ENCODE data around the gene ZDHHC14. TPM values are rescaled to one million over a fixed set of nuclear protein-coding genes. Genes with fewer than 3 reads are reported as not detected.

Gene ZDHHC14
- total RNA-seq, 1 donor from 2014 or later: 14.4 TPM

DNA sequence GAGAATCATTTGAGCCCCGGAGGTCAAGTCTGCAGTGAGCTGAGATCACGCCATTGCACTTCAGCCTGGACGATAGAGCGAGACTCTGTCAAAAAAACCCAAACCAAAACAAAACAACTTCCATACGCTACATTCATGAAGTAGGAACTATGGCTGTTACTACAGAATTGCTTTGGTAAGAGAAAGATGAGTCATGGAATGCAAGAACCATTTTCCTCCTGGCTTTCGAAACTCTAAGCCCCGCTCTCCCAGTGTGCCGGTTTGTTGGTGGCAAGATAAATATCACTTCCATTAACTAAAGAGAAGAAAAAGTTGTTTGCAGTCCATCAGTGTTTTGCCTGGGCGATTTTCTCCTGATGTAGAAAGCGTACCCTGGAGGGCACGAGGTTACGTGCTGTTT lies 61.3 kb downstream of the ZDHHC14 start:
- H3K9me3 Mint-ChIP-seq: peaks cover 31% of the 10 kb centered on the region
- peaks cover 30% of the 10 kb centered on the region for H3K4me1 Mint-ChIP-seq (ENCODE audit: low read depth)
- H3K27ac Mint-ChIP-seq: no peak overlapping the region
- intact Hi-C loops (cut with micrococcal nuclease): loop anchor here (2.0 to 5.0 kb wide), 3 partner anchors 85 to 125 kb away; partner anchors contain the start of gene TMEM242
- no peak for DNase-seq (ENCODE audit: low spot score)
- H3K36me3 Mint-ChIP-seq (ENCODE audit: low read depth): peaks cover 34% of the 10 kb centered on the region
- no peak overlapping the region for H3K4me3 Mint-ChIP-seq
- H3K27me3 Mint-ChIP-seq (ENCODE audit: insufficient read depth): peaks cover 3% of the 10 kb centered on the region

DNA sequence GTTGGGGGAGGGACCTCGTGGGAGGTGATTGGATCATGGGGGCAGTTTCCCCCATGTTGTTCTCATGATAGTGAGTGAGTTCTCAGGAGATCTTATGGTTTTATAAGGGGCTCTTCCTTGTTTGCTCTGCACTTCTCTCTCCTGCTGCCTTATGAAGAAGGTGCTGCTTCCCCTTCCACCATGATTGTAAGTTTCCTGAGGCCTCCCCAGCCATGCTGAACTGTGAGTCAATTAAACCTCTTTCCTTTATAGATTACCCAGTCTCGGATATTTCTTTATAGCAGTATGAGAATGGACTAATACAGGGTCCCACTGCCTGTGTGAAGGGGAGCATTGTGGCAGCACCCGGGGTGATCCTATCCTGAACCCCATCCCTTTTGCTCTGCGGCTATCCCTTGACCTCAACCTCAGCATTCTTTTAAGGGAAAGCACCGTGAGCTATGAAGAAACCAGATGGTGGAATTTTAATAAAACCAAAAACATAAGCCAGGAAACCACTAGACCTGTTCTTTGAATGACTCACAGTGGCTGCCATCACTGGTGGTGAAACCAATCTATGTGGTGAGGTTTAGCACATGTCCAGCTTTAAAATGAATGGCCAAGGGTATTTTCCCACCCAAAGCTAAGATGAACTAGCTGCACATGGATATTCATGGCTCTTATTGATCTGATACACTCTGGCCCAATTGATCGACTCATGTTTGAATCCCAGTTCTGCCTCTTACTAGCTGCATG lies 62.2 kb downstream of the ZDHHC14 start:
- intact Hi-C loops (cut with micrococcal nuclease): loop anchor here (1.0 to 5.0 kb wide), 7 partner anchors 14 to 124 kb away; partner anchors contain the start of gene TMEM242
- Mint-ChIP-seq H3K27ac (peak overlapping the region; percentile 85), H3K4me3 (peak overlapping the region; percentile 43), H3K27me3 (ENCODE audit: insufficient read depth) (peaks cover 3% of the 10 kb centered on the region), H3K36me3 (ENCODE audit: low read depth) (peaks cover 33% of the 10 kb centered on the region), H3K9me3 (peaks cover 31% of the 10 kb centered on the region), H3K4me1 (ENCODE audit: low read depth) (peaks cover 30% of the 10 kb centered on the region)
- no peak for DNase-seq (ENCODE audit: low spot score)

DNA sequence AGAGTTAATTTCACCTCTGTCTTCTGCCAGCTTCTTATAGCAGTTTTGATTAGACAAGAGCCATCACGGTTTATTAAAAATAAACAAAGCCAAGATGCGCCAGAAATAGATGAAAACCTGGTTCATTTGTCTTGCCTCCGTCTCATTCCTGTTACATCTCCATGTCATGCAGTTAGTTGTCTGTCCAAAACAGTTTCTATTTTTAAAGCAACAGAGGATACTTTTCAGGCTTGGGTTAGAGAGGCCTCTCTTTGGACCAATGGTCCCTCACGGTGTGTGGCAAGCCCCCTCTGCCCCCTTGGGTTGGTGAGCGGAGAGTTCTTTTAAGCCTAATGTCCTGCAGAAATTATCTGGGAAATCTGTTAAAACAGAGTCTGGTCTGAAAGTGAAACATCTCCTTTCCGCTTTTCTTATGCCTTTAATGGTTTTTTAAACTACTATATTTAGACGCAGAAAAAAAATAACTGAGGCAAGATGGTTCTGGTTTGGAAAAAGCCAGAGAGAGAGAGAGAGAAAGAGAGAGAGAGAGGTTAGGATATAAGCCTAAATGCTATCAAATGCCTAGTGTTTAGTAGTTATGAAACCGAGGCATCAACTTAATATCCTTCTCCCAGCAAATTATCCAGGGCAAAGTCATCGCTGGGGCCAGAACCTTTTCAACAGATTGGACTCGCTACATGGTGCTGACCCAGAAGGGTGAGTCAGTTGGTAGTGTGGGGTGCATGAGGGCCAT lies 64.5 kb downstream of the ZDHHC14 start:
- H3K27ac Mint-ChIP-seq: no peak overlapping the region
- H3K4me3 Mint-ChIP-seq: no peak overlapping the region
- intact Hi-C loops (cut with micrococcal nuclease): no loop called here
- H3K36me3 Mint-ChIP-seq (ENCODE audit: low read depth): peaks cover 26% of the 10 kb centered on the region
- H3K9me3 Mint-ChIP-seq: peaks cover 29% of the 10 kb centered on the region
- no peak for DNase-seq (ENCODE audit: low spot score)
- H3K27me3 Mint-ChIP-seq (ENCODE audit: insufficient read depth): peaks cover 3% of the 10 kb centered on the region
- H3K4me1 Mint-ChIP-seq (ENCODE audit: low read depth): peaks cover 32% of the 10 kb centered on the region

DNA sequence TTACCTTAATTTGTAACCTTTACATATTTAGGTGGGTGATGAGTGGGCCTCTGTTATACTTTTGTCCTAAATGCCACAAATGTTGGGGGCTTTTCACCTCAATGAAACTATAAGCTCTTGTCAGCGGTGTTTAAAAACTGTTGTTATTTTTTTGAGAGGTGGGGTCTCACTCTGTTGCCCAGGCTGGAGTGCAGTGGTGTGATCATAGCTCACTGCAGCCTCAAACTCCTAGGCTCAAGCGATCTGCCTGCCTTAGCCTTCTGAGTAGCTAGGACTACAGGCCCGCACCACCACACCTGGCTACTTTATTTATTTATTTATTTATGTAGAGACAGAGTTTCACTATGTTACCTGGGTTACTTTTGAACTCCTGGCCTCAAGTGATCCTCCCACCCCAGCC lies 66.7 kb downstream of the ZDHHC14 start:
- DNase-seq (ENCODE audit: low spot score): no peak

DNA sequence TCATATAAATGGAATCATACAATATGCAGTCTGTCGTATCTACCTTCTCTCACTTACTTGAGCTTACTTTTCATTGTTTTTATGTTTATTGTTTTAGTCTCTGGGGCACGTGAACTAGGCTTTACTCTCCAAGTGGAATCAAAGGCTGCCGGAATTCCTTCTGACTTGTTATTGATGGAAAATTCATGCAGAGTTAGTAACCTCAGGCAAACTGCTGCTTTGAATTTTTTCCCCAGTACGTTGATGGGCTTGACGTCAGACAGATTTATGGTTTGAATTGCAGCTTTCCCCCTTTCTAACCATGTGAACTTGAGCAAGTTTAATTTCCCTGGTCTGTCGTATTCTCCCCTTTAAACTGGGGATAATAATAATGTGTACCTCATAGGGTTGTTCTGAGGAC lies 68.6 kb downstream of the ZDHHC14 start:
- Mint-ChIP-seq H3K27me3 (ENCODE audit: insufficient read depth) (peaks cover 3% of the 10 kb centered on the region), H3K27ac (no peak overlapping the region), H3K4me1 (ENCODE audit: low read depth) (peaks cover 18% of the 10 kb centered on the region), H3K9me3 (no peaks in the 10 kb centered on the region), H3K36me3 (ENCODE audit: low read depth) (peaks cover 9% of the 10 kb centered on the region), H3K4me3 (no peak overlapping the region)
- intact Hi-C loops (cut with micrococcal nuclease): no loop called here
- DNase-seq (ENCODE audit: low spot score): no peak

More for the DNA sequence above, 66.7 kb downstream of the ZDHHC14 start:
- H3K4me3 Mint-ChIP-seq: no peak overlapping the region
- H3K27ac Mint-ChIP-seq: no peak overlapping the region
- H3K9me3 Mint-ChIP-seq: peaks cover 11% of the 10 kb centered on the region
- H3K36me3 Mint-ChIP-seq (ENCODE audit: low read depth): peaks cover 16% of the 10 kb centered on the region
- H3K4me1 Mint-ChIP-seq (ENCODE audit: low read depth): peaks cover 24% of the 10 kb centered on the region
- intact Hi-C loops (cut with micrococcal nuclease): no loop called here
- peaks cover 3% of the 10 kb centered on the region for H3K27me3 Mint-ChIP-seq (ENCODE audit: insufficient read depth)

DNA sequence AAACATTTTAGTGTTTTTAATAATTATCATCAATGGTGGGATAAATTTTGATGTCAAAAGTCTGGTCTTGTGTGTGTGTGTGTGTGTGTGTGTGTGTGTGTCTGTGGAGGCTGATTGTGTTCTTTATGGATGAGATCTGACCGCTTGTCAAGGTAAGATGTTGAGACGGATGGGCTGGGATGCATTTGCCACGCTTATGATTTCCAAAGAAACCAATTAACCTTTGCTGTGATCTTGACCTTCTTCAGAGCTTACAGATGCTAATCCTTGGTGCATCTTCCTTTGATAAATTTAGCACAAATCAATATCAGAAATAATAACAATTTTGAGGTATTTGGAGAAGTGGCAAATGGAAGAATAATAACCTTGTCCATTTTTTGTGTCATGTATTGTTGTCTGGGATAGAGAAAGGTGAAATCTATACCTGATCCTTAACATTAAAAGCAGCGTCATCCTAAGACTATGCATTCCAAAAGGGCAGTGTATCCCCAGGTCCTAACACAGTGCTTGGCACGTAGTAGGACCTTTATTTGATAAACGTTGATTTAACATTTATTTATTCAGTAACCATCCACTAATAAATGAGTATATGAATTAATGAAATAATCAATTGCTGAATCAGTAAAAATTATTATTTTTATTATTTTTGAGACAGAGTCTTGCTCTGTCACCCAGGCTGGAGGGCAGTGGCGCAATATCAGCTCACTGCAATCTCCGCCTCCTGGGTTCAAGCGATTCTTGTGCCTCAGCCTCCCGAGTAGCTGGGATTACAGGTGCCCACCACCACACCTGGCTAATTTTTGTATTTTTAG lies 70.1 kb downstream of the ZDHHC14 start:
- no peak overlapping the region for H3K4me3 Mint-ChIP-seq
- H3K27me3 Mint-ChIP-seq (ENCODE audit: insufficient read depth): peaks cover 2% of the 10 kb centered on the region
- no peak for DNase-seq (ENCODE audit: low spot score)
- H3K27ac Mint-ChIP-seq: no peak overlapping the region
- peaks cover 31% of the 10 kb centered on the region for H3K4me1 Mint-ChIP-seq (ENCODE audit: low read depth)
- peaks cover under 1% of the 10 kb centered on the region for H3K9me3 Mint-ChIP-seq
- peaks cover 11% of the 10 kb centered on the region for H3K36me3 Mint-ChIP-seq (ENCODE audit: low read depth)
- intact Hi-C loops (cut with micrococcal nuclease): no loop called here

DNA sequence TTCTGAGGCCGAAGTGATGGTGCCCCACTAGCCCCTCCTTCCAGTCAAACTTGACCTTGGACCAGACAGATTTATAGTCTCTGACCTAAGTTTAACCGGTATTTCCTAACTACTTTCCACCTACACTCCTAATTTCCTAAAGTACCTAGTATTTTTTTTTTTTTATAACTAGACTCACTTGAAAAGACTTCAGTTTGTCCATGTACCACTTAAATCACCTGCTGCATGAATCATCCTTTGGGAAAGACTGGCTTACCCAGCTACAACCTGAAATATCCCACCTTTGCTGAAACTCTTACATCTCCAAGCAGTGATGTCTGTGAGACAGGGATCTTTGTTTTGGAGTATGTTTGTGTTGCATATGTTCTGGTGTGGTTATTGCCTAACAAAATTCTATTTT lies 71.1 kb downstream of the ZDHHC14 start:
- no peak for DNase-seq (ENCODE audit: low spot score)
- H3K4me3 Mint-ChIP-seq: no peak overlapping the region
- peaks cover 14% of the 10 kb centered on the region for H3K36me3 Mint-ChIP-seq (ENCODE audit: low read depth)
- H3K27me3 Mint-ChIP-seq (ENCODE audit: insufficient read depth): no peaks in the 10 kb centered on the region
- peaks cover 5% of the 10 kb centered on the region for H3K9me3 Mint-ChIP-seq
- peaks cover 37% of the 10 kb centered on the region for H3K4me1 Mint-ChIP-seq (ENCODE audit: low read depth)
- H3K27ac Mint-ChIP-seq: no peak overlapping the region
- intact Hi-C loops (cut with micrococcal nuclease): no loop called here

DNA sequence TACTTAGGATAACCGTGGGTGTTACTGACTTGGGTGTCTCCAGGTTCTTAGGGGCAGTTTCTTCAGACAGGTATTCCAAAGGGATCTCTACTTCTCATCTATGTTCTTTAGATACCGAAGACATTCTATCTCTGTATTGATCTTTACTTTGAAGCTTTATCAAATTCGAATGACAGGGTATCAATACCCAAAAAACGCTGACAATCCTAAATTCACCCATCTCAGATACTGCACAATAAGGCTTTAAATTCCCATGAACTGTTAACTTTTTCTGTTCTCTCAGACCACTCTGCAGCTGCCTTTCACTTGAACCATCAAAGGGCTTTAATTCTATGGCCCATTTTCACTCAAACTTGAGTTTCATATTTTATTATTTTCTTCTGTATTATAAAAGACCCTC lies 72.1 kb downstream of the ZDHHC14 start:
- Mint-ChIP-seq H3K27ac (no peak overlapping the region), H3K36me3 (ENCODE audit: low read depth) (peaks cover 14% of the 10 kb centered on the region), H3K27me3 (ENCODE audit: insufficient read depth) (no peaks in the 10 kb centered on the region), H3K4me3 (no peak overlapping the region), H3K9me3 (peaks cover 5% of the 10 kb centered on the region), H3K4me1 (ENCODE audit: low read depth) (peaks cover 48% of the 10 kb centered on the region)
- no peak for DNase-seq (ENCODE audit: low spot score)
- intact Hi-C loops (cut with micrococcal nuclease): no loop called here

DNA sequence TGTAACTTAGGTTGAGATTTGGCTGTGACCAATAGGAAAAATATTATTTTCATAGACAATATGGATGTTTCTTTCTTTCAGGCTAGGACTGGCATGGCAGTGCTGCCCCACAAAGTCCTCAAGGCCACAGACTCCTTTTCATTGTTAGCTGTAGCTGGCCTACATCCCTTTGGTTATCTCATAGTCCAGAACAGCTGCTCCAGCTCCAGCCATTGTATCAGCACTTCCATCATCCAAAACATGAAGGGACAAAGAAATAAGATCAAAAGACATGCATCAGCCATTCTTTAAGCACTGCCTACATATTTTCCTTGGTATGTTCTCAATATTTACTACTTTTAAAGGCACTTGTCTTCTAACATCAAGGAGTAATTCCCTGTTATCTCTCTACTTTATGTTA lies 73.0 kb downstream of the ZDHHC14 start:
- H3K36me3 Mint-ChIP-seq (ENCODE audit: low read depth): peaks cover 14% of the 10 kb centered on the region
- H3K27me3 Mint-ChIP-seq (ENCODE audit: insufficient read depth): no peaks in the 10 kb centered on the region
- no peak overlapping the region for H3K27ac Mint-ChIP-seq
- no peak for DNase-seq (ENCODE audit: low spot score)
- intact Hi-C loops (cut with micrococcal nuclease): no loop called here
- H3K4me3 Mint-ChIP-seq: no peak overlapping the region
- H3K4me1 Mint-ChIP-seq (ENCODE audit: low read depth): peaks cover 50% of the 10 kb centered on the region
- H3K9me3 Mint-ChIP-seq: peaks cover 5% of the 10 kb centered on the region

DNA sequence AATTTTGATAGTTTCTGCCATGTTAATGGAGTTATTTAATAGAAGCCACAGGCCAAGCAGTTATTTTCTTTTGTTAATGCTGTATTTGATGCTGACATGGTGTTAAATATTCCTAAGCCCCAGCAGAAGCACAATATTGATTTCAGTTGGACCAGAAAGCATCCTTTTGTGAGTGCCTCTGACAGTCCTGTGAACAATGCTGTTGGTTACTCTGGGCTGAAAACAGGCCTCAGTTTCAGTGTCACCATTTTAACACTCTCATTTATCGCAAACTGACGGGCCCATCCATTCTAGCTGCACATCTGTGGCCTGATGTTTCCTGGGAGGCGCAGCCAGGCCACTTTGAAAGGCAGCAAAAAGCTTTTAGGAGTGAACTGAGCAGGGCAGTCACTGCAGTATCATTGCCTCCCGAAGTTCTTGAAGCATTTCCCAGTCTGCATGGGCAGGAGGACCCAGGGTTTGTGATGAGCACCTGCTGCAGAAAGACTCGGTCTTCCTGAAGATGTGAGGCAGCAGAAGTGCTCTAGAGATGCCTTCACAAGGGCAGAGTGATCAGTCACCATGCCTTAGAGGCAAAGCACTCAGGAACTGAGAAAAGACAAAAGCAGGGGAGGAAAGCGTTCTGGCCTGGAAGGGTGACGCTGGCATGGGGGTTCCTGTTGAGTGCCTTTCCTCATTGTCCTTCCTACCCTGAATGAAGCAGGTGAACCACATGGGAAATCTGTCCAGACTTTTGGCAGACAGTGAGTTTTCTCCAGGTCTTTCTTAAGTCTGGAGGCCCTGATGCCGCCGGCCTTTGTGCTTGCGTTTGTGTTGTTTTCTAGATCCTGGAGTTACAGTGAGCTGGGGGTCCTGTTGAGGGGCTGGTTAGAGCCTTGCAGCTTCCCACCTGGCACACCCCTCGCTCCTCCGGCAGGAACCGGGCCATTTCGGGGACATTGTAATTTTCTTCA lies 74.0 kb downstream of the ZDHHC14 start:
- Mint-ChIP-seq H3K4me3 (no peak overlapping the region), H3K4me1 (ENCODE audit: low read depth) (peaks cover 51% of the 10 kb centered on the region), H3K27me3 (ENCODE audit: insufficient read depth) (no peaks in the 10 kb centered on the region), H3K27ac (peak overlapping the region; percentile 20), H3K36me3 (ENCODE audit: low read depth) (peaks cover 18% of the 10 kb centered on the region), H3K9me3 (peaks cover 5% of the 10 kb centered on the region)
- no peak for DNase-seq (ENCODE audit: low spot score)
- intact Hi-C loops (cut with micrococcal nuclease): no loop called here

DNA sequence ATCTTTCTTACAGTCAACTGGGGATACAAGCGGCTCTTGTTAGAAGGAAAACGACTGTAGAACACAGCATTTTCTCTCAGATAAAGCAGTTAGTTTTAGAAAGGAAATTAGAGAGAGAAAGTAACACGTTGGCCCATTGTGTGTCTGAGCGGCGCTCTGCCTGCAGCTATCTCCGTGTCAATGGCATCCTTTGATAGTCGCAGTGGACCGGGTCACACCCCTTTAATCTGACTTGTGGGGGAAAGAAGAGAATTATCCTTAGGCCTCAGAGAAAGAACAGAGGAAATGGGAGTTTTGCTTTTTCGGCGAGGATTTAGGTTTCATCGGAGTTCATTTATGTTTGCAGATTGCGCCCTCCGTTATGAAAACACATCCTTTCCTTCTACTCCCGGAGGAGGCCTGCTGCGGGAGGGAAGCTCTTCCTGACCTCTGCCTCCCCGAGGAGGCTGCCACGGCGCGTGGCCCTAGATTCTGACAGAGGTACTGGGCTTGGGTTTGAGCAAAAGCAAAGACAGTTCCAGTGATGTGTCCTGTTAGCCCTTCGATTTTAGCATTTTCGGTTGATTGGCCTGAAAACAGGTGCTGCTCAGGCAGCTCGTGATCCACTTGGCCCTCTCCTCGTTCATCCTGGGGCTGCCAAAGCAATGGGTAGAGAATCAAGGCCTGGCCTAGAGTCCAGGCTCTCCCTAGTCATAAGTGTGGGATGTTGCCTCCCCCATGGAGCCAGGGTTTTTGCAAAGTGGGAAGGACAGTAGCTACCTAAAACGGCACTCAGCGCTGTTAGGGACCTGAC lies 74.9 kb downstream of the ZDHHC14 start:
- H3K4me3 Mint-ChIP-seq: peak overlapping the region; percentile 20

More for the DNA sequence above, 74.9 kb downstream of the ZDHHC14 start:
- H3K27me3 Mint-ChIP-seq (ENCODE audit: insufficient read depth): no peaks in the 10 kb centered on the region
- H3K9me3 Mint-ChIP-seq: peaks cover 5% of the 10 kb centered on the region
- H3K27ac Mint-ChIP-seq: peak overlapping the region; percentile 87
- DNase-seq (ENCODE audit: low spot score): no peak
- intact Hi-C loops (cut with micrococcal nuclease): loop anchor here (1.0 kb wide), 1 partner anchor 9 kb away; no protein-coding TSS in a partner anchor
- H3K4me1 Mint-ChIP-seq (ENCODE audit: low read depth): peaks cover 55% of the 10 kb centered on the region
- peaks cover 16% of the 10 kb centered on the region for H3K36me3 Mint-ChIP-seq (ENCODE audit: low read depth)

All from activated T-helper 1 cell treated with anti-CD3 and anti-CD28 coated beads, Interleukin-12 subunit alpha, Interleukin-12 subunit beta, Interleukin-2, Interleukin-4 antibody, amounts not matched to agents 30 ng/mL and 10 ng/mL and 1 ng/mL, durations not matched to agents 14 hours and 24 hours and 36 hours (primary cell).